DMS53 treated with DMSO at 0.1 percent for 48 hours (cell line): Measurements from ENCODE around the gene SLC5A6.
"Not testable (repeated sequence)": the region's sequence is repeated elsewhere in the genome, so short reads cannot be mapped to it uniquely, and the experiment has no call there.

Experiments
- DNase-seq: peaks from one replicate; lab custom pipeline; 2025; ENCODE audit not compliant: unreplicated experiment; lab: John Stamatoyannopoulos, UW

SLC5A6 gene

DNA sequence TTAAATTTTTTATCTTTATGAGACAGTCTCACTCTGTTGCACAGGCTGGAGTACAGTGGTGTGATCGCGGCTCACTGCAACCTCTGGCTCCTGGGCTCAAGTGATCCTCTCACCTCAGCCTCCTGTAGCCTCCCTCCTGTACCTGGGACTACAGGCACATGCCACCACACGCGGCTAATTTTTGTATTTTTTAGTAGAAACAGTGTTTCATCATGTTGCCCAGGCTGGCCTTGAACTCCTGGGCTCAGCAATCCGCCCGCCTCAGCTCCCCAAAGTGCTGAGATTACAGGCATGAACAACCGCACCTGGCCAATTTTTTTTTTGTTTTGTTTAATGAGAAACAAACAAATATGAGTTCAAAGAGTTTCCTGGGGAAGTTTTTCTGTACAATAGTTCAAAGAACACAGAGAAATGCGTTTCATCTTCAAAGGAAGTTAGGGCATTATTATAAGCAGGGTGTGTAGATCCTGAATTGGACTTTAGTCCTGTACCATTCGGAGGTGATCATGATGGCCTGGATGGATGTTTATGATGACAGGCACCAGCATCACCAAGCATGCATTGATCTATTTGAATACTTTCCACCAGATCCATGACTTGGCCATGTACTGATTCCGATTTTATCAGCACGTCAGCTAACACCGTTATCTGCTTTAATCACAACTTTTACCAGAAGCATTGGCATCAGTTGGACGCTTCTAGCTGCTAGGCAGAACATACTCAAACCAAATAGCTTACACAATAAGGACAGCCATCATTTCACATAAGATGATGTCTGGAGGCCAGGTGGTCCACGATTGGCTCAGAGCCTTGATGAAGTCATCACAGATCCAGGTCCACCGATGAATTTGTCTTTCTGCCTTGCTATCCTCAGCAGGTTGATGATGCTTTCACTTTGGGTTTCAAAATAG, 34.4 kb downstream of the SLC5A6 start:
- no peak for DNase-seq

DNA sequence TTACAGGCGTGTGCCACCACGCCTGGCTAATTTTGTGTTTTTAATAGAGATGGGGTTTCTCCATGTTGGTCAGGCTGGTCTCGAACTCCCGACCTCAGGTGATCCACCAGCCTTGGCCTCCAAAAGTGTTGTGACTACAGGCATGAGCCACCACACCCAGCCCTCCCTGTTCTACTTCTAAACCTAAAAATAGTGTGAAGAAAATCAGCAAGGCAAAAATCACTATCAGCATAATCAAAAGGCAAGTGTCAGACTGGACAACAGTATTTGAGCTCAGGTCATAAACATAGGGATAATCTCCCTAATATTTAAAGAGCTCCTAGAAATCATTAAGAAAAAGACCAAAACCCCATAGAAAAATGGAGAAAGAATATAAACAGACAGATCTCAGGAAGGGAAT, 36.3 kb downstream of the SLC5A6 start:
- DNase-seq, result not testable (repeated sequence)

DNA sequence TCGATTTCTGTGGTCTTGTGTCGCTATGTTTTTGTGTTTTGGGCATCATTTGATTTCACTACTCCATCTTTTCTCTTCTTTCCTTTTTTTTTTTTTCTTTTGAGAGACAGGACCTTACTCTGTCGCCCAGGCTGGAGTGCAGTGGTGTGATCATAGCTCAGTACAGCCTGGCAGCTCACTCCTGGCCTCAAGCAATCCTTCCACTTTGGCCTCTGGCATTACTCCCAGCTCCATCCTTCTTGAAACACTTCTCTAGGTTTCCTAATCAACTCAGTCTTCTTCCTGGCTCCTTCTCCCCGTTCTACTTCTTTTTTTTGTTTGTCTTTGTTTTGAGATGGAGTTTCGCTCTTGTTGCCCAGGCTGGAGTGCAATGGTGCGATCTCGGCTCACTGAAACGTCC, 36.7 kb downstream of the SLC5A6 start:
- no peak for DNase-seq

DNA sequence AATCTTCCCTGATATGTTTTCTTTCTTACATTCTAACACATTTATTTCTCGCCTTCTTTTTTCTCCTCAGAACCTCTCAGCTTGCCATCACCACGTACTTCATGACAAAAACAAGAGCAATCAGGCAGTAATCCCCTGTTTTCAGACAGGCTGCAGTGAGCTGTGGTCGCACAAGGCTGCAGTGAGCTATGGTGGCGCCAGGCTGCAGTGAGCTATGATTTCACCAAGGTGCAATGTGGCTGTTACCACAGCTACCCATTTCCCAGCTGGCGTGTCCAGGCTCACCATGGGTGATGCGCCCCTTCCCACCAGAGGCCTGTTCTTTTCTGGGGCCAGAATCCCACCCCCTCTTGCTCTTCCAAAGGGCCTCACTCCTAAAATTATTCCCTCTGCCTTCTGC, 37.4 kb downstream of the SLC5A6 start:
- DNase-seq, result no peak

DNA sequence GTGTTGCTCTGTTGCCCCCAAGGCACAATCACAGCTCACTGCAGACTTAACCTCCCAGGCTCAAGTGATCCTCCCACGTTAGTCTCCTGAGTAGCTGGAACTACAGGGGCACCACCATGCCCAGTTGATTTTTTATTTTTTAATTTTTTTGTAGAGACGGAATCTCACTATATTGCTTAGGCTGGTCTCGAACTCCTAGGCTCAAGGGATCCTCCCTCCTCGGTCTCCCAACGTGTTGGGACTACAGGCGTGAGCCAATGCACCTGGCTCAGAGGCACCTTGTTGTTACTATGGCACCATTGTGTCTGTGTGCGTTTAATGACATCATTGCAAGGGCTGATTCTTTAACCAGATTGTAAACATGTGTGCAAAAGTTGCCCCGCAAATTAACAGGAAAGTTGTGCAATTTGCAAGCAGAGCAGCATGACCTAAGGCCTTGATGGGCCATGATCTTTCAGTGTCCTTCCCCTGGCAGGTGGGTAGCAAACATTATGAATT, 40.7 kb downstream of the SLC5A6 start:
- DNase-seq, result no peak

DNA sequence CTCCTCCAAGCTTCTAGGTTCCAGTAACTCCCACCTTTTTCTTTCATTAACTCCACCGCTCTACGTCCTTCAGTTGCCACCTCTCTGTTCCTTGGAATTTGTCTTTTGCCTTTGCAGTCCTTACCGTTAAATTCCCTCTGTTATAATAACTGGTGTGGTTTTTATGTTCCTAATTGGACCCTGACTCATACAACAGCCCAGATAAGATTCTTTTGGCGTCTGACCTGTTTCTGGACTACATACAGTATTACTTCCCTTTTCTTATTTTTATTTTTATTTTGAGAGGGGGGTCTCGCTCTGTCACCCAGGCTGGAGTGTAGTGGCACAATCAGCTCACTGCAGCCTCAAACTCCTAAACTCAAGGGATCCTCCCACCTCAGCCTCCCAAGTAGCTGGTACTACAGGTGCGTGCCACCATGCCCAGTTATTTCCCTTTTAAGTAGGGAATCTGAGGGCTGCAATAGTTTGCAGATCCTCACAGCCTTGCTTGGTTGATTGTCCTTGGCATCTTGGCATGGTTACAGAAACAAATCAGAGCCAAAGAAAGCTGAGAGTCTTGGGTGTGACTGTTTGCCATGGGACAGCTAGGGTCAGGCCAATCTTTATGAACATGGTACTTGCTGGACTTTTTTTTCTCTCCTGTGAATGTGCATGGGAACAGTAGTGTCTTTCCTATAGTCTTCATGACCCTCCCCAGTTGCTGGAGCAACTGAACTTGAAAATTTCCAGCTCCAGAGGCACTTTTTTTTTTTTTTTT, 41.3 kb downstream of the SLC5A6 start:
- no peak for DNase-seq

DNA sequence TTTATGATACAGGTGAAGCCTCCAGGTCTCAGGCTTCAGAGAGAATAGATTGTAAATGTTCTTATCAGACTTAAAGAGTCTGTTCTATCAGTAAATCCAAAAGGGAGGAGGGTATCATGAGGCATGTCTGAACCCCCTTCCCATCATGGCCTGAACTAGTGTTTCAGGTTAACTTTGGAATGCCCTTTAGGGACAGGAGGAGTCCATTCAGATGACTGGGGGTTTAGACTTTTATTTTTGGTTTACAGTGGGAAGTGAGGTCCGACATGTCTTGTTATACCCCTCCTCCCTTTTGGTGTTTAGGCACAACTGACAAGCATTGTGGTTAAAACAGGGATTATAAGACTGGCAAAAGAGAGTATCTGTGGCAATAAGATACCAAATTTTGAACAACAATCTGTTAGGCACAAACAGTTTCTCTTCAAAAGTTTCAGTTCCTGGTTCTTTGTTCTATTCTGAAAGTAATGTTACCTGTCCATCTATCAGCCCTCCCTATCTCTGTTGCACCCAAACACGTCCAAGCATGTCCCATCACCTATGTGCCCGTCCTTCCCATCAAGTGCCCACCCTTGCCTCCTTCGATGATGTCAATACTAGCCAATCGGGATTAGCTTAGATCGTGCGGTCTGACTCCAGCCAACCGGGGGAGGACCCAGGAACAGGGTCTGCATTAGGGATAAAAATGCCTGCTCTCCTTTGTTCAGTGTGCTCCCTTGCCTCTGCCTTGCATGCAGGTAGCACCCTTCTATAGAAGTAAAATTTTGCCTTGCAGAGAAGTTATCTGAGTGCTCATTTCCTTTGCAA, 46.9 kb downstream of the SLC5A6 start:
- DNase-seq, result no peak

DNA sequence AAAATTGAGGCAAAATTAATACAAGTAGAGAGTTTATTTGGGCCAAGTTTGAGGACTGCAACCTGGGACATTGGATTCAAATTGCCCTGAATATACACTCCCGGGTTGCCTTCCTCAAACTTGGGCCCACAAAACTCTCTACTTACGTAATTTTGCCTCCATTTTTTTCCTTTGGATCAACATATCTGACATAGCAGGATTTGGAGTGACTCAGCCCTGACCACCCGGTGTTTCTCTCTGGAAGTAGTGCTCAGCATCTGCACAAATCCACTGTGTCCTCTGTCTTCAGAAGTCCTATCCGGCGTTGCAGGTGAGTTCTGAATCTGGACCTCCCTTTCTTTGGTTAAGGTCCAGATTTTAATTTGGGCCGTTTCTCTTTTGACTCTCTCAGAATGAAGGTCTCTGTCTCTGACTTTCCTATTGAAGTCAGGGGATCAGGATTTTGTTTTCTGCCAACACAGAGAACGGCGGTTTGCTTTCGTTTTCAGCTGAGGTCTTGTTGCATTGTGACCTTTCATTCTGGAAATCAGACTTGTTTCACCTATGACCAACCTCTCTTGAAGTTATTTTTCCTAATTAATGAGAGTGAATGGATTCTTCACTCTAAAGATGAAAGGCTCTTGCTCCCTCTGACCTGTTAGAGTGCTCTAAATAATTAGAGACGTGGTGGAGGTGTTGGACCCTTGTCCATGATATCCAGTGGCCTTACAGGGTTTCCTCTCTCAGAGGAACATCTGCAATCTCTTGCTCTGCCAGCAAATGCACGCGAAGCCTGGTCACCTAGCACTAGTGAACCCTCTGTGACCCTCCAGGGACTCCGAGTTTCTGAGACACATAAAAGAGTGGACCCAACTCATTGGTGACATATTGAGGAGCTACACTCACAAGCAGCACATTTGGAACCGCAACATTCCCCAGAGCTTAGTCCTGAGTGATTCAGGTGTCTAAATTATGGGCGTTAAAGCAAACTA, 49.6 kb downstream of the SLC5A6 start:
- DNase-seq, result peak; percentile 45

DNA sequence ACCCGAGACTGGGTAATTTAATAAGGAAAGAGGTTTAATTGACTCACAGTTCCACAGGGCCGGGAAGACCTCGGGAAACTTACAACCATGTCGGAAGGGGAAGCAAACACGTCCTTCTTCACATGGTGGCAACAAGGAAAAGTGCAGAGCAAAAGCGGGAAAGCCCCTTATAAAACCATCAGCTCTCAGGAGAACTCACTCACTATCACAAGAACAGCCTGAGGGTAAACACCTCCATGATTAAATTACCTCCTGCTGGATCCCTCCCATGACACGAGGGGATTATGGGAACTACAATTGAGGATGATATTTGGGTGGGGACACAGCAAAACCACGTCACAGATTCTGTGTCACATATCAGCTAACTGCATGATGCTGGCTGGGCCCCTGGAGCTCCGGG, 51.9 kb downstream of the SLC5A6 start:
- DNase-seq, result no peak

DNA sequence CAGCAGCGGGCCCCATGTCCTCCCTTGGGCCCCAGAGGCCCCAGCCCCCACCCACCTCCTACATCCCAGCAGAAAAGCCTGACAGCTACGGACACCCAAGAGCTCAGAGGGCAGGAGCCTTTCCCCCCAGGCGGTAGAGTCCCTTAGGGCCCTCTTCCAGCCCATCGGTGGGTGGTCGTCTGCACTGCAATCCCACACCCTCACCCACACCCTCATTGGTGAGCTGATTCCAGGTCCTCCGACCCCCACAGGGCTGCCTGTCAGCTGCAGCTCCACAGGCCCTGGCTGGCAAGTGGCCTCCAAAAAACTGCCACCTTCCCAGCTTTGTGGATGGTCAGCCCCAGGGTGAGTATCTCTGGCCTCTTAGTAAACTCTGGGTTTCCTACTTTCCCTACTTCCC, 52.8 kb downstream of the SLC5A6 start:
- DNase-seq, result no peak

DNA sequence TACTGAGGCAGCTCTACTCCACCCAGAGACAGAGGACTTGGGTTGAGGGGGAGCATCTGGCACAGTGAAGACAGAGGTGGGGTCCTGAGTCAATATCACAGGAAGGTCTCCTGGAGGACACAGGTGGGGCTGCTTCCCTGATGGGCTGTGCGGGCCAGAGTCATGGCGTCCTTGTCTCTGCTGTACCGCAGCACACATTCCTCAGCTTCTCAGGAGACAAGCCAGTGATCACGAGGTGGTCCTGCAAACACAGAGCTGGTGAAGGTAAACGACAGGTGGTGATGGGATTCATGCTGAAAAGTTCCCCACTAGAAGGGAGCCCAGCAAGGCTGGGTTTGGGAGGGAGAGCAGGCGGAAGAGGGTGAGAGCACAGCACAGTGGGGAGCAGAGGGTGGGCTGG, 53.6 kb downstream of the SLC5A6 start:
- DNase-seq, result no peak

DNA sequence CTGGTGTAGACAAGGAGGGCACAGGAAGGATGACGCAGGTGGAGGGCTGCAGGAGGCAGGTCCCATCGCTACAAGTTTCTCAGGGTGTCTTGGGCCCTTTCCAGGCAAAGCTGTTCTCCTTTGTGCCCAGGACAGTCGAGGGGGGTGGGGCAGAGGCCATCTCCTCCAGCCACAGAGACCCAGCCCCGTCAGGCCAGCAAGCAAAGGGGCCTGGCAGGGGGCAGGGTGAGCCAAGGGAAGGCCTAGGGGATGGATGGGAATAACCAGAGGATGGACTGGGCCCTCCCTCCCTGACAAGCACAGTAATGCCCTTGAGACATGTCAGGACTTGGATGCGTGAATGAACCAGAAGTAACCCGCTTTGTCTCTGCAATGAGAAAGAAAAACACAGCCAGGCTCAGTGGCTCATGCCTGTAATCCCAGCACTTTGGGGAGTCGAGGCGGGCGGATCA, 57.0 kb downstream of the SLC5A6 start:
- DNase-seq, result no peak

DNA sequence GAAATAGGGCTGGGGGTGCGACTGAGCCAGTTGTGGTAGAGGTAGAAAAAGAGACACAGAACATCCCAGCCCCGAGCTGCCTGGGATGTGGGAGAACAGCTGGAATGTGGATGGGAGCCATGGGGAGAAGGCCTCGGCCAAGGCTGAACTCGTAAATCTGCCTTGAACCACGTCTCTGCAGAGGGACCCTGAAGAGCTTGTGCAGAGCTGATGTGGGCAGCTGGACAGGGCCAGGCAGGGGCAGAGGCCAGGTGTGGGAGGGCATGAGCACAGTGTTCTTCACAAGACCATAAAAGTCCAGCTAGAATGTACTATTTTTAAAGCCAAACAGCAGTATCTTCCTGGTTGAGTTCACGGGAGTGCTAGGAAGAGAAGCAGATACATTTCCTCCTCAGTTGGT, 57.6 kb downstream of the SLC5A6 start:
- no peak for DNase-seq

DNA sequence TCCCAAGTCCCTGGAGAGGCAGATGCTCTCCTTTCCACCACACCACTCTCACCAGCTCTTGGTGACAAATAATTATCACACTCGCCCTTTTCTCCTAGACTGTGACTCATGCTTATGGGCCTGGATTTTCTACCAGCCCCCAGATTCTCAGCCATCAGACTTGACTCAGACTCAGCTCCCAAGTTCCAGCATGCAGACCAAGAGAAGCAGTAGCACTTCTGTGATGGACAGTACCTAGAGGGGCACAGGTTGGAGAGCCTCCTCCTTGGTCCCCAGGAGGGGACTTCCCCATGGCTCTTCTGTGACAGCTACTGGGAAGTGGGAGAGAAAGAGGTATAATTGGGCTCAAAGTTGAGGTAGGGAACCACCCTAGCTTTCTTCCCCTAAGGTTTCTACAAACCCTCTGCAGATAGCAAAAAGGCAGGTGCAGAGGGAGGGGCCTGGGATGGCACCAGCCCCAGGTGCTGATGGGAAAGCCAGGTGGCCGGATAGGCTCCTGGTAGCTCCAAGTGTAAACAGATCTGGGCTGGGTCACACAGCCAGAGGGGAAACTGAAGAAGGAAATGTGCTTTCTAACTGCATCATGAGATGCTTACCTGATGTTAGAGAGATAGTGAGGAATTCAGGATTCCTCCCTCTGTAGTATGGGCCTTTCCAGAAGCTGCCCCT, 59.1 kb downstream of the SLC5A6 start:
- DNase-seq, result peak; percentile 79

DNA sequence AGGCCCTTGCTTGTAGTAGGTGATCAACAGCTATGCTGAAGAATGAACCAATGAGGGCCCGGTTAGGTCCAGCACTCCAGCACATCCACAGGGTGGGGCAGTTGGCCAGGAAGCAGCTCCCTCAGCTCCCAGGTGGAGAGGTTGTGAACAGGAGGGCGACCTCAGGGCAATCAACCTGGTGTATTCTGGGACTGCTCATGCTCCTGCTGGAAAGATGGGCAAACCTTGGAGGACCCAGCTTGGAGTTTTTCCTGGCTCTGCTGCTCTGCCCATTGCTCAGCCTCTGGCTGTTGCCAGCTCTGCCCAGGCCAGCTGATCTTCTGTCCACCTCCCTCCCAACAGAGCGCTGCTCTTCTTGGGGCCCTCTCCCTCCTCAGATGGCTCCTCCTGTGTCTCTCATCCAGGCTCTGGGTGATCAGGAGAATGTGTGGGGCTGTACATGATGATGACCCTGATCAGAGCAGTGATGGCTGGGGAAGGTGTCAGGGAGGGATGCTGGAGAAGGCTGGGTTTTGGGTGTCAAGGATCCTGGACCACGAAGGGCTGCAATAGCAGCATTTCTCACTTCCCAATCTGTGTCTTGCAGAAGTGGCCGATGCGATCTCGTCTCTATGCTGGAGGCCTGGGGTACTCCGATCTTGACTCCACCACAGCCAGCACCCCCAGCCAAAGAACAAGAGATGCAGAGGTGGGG, 59.8 kb downstream of the SLC5A6 start:
- DNase-seq, result peak; percentile 26

DNA sequence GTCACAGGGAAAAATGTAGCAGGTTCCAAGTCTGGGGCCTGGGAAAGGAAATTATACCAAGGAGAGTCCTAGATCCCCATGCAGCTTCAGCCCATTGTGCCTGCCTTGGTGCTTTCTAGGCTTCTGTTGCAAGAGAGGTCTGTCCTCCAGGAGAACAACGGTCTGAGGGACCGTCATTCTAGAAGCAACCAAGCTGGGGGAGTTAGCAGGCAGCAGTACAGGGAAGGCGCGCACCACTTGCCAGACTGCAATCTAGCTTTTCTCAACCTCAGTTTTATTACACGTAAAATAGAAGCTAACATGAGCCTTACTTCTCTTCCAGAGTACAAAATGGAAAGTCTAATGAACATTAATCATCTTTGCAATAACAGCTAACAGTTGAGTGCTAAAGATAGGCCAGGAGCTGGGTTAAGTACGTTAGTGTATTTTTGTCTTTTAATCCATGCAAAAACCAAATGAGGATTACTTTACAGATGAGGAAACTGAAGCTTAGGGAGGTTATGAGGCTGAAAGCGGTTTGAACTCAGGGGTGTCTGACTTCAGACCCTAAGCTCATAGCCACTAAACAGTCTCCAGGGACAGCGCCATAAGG, 61.3 kb downstream of the SLC5A6 start:
- DNase-seq, result no peak
